Transverse colon (tissue), 4 donors: Measurements from ENCODE around the gene RET.

Experiments
- CTCF ChIP-seq, 5 experiments: fragments of 200-600 bp in 3 of 5; fragments of 450-650 bp in 2 of 5; sonication (generic) in 3 of 5; IDR thresholded peaks; 1 replicate in 2 of 5; 2 replicates in 3 of 5; pipeline ENCODE4 v1.5.1; 2016 to 2017; ENCODE audit warnings: antibody characterized with exemption in 5 of 5, inconsistent platforms in 3 of 5, mild to moderate bottlenecking in 2 of 5, moderate library complexity in 1 of 5
- POLR2AphosphoS5 ChIP-seq, 3 donors: sonication (generic); formaldehyde crosslinking; IDR thresholded peaks; one replicate each; pipeline ENCODE4 v1.6.1; 2016; ENCODE audit warnings: antibody characterized with exemption in 3 of 3

GRCh38 chr10:43125274-43125845 lies 48.5 kb downstream of the RET start:
- TF ChIP-seq CTCF (IDR thresholded peaks at IDR 0.05) (no peak), POLR2AphosphoS5 (IDR thresholded peaks at IDR 0.05) (no peak)
